NOMO-1 (cell line): Measurements from ENCODE around the gene ADAM8.
"Not testable (repeated sequence)": the region's sequence is repeated elsewhere in the genome, so short reads cannot be mapped to it uniquely, and the experiment has no call there.

Source experiments
- DNase-seq, 2 experiments: peaks; one replicate each; lab custom pipeline; 2025; ENCODE audit not compliant: unreplicated experiment in 2 of 2; lab: John Stamatoyannopoulos, UW

Gene ADAM8

DNA sequence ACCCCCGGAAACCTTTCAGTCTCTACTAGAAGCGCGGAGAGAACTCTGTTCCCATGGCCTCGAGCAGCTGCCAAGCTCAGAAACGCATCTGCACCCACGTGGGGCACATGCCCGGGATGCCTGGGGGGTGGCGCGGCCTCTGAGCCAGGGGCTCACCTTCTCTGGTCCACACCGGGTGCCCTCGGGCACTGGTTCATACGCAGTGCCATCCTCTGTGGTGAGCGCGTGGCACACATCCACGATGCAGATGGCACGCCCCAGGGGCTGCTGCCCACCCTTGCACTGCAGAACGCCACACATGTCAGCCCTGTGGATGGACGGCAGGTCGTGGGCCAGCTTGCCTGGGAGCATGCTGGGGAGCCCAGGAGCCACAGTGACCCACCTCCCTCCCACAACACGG is 6.5 kb downstream of the ADAM8 start:
- no peak for DNase-seq

DNA sequence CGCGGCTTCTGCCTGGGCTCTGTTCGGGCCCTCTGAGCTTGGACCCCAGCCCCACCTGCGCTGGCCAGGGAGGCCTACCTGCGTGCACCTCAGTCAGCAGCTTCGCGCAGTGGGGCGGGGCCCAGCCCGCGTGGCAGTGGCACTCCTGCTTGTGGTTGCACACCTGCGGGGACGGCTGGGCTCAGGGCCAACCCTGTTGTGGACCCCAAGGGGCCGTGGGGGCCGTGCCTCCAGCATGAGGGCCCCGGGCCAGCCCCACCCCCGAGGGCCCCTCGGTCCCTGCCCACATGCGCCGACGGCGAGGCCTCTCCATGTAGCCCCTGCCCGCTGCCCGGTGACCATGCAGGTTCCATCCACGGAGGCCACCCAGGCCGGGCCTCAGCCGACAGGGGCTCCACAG is 7.3 kb downstream of the ADAM8 start:
- DNase-seq, result no peak

DNA sequence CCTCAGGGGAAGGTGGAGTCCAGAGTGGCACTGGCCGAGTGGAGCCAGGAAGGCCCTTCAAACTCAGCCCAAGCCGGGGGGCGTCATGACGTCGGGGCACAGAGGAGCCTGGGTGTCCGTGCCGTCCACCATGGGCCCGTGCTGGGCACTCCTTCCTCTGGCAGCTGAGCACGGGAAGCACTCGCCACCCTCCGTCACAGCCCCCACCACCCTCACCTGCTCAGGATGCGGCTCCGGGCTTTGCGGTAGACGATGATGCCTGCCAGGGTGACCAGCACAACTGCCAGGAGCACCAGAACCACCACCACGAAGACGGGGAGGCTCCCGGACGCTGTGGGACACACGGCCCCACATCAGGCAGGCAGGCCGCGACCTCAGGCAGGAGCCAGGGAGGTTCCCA is 8.1 kb downstream of the ADAM8 start:
- DNase-seq, result no peak

DNA sequence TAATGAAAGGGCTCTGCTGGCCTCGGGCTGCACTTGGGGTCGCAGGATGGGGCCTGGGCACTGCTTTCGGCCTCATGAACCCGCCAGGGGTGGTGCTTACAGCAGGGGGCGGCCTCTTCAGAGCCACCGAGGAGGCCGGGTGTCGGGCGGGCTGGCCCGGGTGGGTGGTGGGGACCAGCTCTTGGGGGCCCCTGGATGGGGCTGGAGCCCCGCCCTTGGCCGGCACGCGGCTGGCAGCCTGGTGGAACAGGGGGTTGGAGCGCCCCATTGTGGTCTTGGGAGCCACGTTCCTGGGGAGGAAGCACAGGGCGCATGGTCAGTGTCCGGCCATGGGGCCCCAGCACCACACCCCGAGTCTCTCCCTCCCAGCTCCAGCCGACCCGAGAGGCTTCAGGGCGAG is 8.8 kb downstream of the ADAM8 start:
- DNase-seq, result no peak

DNA sequence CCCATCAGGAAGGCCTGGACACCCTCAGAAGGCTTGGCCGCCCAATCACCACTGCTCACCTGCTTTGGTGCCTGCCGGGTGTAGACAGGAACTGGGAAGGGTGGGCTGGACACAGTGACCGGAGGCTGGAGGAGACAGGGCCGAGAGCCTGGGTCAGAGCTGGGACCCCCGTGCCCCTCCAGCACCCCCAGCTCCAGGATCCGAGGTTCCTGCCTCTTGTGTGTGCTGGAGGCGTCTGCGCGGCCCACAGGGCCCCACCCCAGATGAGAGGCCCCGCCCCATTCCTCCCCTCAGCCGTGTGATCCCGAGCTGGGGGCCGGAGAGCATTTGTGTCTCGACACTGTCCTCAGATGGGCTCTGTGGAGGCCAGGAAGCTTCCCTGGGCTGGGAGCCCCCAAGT is 9.4 kb downstream of the ADAM8 start:
- no peak for DNase-seq

DNA sequence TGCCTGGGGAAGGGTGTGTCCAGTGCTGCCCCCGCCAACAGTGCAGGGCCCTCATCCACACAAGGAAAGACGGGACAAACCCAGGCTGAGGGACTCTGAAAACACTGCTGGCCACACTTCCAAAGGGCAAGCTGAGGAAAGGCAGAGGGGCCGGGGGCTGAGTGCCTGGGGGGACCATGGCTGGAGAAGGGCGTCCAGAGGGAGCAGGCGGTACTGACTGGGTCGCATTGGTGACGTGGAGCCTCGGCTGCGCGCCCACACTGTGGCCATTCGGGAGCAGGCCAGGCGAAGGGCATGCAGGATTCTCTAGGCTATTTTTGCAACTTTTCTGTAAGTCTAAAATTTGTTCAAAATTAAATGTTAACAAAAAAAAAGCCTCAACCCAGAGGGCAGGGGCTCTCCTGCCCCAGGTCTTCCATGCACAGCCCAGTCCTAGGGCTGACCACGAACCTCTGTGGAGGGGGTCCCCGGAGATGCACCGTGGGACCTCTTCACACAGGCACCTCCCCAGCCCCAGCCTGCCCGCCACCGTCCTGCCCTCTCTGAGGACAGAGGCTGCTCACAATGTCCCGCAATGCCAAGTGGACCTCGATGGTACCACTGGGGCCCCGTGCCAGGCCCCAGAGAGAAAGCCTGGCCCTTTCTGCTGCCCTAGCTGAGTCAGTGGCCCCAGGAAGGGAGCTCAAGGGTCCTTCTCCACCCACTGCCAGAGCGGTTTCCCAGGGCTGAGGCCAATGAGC is 10.4 kb downstream of the ADAM8 start:
- DNase-seq, result no peak

DNA sequence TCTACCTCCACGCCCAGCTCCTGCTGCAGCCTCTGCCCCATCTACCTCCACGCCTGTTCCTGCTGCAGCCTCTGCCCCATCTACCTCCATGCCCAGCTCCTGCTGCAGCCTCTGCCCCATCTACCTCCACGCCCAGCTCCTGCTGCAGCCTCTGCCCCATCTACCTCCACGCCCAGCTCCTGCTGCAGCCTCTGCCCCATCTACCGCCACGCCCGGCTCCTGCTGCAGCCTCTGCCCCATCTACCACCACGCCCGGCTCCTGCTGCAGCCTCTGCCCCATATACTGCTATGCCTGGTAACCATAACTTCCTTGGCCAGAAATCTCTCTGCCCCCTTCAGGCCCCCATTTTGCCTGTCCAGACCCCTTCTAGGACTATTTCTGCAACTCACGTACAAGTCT is 11.6 kb downstream of the ADAM8 start:
- not testable (repeated sequence) for DNase-seq

DNA sequence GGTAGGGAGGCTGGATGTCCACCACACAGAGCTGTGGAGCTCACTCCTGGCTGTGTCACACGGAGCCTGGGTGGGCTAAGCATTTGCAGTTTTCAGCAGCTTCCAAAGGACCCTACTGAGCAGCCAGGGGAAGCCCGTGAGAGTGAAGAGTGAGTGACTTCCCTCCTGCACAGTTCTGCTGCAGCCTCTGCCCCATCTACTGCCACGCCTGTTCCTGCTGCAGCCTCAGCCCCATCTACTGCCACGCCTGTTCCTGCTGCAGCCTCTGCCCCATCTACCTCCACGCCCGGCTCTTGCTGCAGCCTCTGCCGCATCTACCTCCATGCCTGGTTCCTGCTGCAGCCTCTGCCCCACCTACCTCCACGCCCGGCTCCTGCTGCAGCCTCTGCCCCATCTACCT is 12.2 kb downstream of the ADAM8 start:
- peak; percentile 30 to 34 for DNase-seq

DNA sequence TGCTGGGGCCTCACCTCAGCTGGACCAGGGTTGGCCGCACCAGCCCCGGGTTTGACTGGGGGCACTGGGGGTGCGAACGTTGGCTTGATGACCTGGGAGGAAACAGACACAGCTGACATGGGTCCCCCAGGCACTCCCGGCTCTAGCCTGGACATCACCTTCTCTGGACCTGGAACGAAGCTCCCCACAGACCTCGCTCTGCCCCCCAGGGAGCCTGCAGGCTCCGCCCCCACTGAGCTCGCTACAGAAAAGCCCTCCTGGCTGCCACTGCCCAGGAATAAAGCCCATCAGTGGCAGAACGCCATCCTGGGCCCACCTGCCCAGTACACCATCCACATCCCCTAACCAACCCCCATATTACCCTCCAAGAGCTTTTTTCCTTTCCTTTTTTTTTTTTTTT is 13.0 kb downstream of the ADAM8 start:
- no peak for DNase-seq

DNA sequence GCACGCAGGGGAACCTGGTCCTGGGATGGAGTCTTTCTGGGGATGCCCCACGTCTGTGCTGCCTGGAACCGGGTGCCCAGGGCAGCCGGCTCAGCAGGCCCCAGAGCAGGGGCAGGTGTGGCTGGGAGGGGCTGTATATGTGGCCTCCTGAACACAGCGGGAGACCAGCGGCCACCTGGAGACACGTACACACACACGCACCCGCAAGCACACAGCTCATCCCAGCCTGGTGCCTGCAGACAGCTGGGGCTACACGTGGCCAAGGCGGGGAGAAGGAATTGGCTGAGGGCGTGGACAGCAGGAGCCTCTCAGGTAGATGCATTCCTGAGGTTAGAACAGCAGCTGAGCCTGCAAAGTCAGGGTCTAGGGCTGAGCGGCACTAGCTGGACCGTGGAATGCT is 14.0 kb downstream of the ADAM8 start:
- no peak for DNase-seq

DNA sequence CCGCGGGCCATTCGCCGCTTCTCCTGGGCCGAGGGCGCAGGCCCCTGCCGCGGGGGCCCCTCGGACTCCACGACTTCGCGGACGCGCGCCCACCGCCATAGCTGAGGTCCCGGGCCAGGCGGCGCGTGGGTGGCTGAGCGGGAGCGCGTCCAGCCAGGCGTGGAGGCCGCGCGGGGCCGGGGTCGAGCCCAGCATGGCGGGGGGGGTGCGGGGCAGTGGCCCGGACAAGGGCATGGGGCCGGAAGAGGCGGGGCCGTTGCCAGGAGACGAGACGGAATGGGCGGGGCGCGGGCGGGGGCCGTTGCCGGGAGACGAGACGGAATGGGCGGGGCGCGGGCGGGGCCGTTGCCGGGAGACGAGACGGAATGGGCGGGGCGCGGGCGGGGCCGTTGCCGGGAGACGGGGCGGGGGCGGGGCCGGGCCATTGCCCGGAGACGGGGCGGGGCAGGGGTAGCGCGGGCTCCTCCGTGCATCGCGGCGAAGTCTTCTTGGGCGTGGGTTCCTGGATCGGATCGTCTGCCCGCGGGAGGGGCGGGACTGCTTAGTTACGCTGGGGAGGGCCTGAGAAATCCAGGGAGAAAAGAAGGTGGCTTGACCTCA is 14.8 kb downstream of the ADAM8 start:
- peak; percentile 43 to 79 for DNase-seq

DNA sequence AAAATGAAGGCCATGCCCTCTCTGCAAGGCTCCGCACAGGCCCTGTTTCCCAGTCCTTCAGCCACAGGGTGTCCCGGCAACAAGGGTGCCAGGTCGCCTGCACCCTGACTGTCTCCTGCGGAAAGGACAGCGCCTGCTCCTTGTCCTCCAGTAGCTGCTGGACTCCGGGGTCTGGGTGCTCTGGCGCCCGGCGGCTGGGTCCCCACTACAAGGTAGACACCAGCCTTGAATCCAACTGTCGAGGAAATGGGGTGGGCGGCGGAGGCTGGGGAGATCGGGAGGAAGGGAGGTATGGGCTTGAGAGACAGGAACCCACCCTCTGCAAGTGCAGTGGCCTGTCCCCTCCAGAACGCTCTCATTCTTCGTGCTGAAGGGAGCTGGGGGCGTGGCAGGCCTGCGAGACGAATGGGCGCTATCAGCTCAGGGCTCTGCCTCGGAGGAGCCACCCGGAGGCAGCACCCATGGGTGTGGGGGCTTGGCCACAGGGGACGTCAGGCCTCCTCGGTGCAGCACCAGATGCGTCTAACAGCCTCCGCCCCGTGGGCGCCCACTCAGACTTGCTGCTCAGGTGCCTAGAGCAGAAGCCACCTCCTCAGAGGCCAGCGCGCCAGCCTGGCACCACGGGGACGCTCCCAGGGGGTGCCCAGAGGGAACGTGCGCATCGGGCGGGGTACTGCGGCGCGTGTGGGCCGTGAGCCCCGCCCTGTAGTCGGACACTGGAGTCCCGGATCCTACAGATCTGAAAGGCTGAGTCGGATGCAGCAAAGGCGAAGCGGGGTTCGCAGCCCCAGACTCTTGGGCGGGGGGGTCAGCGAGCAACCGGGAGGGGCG is 15.6 kb downstream of the ADAM8 start:
- peak; percentile 31 to 40 for DNase-seq

DNA sequence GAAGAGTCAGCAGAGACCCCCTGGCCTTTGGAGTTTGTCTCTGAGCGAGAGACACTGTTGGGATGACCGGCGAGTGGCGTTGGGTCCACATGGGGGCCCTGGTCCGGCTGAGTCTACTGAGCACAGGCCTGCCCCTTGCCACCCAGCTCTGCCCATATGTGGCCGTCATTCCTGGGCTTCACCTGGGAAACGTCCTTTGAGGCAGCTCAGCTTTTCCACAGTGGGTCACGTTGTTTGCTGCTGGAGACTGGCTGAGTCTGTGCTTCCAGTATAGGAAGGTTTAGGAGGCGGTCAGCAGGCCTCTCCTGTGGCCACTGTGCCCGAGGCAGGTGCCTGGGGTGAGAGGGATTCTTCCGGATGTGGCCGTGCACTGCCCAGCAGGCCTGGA is 17.1 kb downstream of the ADAM8 start:
- DNase-seq, result no peak

DNA sequence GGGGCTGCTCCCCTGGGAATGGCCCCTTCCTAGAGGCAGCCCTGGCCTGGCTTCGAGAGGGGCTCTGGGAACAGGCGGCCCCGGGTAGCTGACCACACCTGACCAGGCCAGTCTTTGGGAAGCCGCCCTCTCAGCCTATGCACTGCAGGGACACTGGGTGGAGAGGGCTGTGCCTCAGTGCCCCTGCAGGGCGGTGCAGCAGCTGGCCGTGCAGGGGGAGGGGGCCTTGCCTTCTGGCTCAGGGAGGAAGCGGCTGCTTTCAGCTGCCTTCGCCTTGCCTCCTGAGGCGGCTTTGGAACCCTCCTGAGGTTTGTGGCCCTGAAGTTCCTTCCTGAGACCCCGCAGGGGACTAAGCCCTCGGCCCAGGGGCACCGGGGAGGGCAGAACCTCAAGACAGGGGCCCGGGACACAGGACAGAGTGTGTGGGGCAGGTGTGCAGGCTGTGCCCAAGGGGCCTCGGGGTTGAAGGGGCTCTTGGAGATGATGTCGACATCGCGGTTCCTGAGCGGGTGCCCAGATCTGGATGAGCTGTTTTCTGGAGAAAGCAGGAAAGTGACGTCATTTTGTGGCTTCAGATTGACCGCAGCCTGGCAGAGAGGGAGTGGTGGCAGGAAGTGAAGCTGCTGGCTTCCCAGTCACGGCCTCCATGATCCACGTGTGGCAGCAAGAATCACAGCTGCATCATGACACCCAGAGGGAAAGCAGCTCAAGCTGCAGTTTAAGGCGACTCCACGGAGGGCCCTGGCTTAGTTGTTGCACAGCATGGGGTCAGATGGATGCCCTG is 17.7 kb downstream of the ADAM8 start:
- DNase-seq, result peak; percentile 91 to 93

DNA sequence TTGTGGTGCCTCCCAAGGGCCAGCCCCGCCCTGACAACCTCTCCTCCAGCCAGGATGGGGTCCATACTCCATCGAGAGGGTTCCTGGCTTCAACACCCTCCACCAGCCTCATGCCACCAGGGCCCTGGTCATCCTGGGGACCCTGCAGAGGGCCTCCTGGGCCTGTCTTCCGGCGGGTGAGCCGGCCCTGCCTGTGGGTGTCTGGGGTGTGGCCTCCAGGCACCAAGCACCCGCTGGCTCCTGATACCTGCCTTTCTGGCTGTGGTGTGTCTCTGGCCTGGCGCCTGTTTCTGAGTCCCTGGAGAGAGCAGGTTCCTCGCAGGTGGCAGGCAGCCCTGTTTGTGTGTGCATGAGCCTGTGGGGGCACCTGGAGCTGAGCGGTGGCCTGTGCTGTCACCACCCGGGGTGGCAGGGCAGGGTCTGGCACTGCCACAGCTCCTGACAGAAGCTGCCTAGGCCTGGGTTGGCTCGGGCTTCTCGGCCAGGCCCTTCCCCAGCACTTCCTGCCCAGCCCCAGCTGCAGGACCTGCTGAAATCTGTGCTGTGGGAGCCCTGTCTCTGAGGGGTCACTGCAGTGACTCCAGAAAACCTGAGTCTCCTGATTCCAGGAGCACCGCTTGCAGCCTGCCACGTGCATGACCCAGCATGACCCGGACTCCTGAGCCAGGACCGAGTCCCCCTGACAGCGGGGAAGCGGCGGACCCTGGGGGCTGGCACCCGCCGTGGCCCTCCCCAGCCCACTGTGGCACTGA is 18.4 kb downstream of the ADAM8 start:
- DNase-seq, result no peak

DNA sequence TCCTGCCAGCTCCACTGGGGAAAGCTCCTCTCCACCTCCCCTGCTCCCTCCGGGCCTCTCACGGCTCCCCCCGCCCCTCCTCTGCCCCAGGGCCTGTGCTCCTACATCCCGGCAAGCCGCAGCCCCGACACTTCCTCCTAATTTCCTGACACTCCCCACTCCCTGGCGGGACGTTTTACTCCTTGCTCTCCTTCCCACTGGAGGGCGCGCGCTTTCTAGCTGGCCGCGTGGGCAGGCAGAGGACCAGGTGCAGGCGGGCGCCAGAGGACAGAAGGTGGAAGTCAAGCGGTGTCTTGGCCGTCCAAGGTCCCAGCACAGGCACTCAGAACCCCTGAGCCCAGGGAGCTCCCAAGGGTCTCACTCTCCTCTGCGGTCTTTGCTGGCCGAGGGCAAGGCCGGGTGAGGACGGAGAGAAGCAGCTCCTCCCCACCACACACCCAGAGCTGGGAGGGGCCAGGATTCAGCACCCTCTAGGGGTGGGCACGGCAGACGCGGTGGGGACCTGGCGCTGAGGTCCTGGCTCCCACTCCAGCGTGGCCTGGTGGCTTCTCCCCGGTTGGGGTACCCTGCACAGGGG is 19.1 kb downstream of the ADAM8 start:
- peak in 1 of 2 experiments; percentile 42 for DNase-seq

DNA sequence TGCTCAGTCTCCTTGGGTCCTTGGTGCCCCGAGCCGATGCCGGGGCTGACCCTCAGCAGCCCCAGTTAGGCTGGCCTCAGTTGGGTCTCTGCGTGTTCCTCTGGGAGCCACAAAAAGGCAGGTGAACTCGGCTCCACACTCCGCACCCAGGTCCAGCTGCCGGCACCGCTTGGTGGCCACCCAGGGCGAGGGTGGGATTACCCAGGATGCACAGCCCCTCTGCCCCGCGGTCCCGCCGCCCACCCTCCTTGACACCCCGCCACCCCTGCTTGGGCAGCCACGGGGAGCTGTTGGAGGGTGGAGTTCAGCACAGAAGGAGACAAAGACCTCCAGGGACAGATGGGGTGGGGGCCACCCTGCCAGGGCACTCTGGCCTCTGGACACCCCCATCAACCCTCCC is 21.3 kb downstream of the ADAM8 start:
- DNase-seq, result no peak

DNA sequence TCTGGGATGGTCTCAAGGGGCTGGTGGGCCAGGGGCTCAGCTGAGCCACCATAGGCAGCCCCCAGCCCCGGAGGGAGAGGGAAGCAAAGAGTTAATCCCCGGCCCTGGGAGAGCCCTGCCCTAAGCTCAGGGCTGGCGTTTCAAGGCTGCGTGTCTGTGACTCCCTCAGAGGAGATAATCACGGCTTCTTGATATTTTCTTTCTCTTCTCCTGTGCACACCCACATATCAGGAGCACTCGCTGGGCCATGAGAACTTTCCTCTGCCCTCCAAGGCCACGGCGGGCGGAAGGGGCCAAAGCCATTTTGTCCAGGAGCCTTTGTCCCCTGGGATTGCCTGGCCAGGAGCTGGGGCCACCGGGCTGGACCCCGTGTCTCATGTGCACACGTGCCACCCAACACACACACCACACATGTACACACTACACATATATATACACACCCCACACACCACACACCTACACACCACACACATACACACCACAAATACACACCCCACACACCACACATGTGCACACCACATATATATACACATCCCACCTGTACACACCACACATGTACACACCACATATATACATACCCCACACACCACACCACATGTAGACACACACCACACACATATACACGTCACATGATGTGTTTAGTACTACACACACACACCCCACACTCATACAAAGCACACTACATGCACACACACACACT is 22.1 kb downstream of the ADAM8 start:
- DNase-seq, result no peak

DNA sequence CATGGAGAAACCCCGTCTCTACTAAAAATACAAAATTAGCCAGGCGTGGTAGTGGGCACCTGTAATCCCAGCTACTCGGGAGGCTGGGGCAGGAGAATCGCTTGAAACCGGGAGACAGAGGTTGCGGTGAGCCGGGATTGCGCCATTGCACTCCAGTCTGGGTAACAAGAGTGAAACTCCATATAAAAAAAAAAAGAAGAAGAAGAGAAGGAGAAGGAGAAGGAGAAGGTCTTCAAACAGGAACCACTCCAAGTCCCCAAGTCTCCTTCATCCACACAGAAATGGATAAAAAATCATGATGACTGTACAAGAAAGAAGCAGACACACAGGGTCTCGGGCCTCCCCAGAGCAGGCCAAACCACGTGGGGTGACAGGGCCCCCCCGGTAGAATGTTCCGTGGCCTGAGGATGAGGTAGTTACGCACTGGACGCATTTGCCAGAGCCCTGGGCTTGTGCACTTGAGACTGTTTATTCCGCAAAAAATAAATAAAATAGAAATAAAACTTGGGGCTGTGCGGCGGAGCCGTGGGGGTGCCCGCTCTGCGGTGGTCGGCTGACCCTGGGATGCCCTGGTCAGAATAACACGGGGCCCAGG is 23.2 kb downstream of the ADAM8 start:
- DNase-seq, result peak in 1 of 2 experiments; percentile 71
